Activated naive CD4-positive, alpha-beta T cell treated with anti-CD3 and anti-CD28 coated beads, Interleukin-2, amount 50 U/mL, for 24 hours (primary cell): ENCODE results near the gene HNRNPLL.

Source experiments
- H3K27ac Mint-ChIP-seq: one replicate; pipeline ENCODE4 v1.8.0; 2021; ENCODE audit warnings: mild to moderate bottlenecking, mixed read lengths
- H3K27me3 Mint-ChIP-seq: one replicate; pipeline ENCODE4 v1.8.0; 2021; ENCODE audit warnings: mixed read lengths
- H3K36me3 Mint-ChIP-seq: one replicate; pipeline ENCODE4 v1.8.0; 2021; ENCODE audit warnings: mixed read lengths
- H3K4me1 Mint-ChIP-seq: one replicate; pipeline ENCODE4 v1.8.0; 2021; ENCODE audit warnings: mixed read lengths
- H3K4me3 Mint-ChIP-seq: one replicate; pipeline ENCODE4 v1.8.0; 2021; ENCODE audit warnings: mild to moderate bottlenecking, mixed read lengths
- H3K9me3 Mint-ChIP-seq: one replicate; pipeline ENCODE4 v1.8.0; 2021; ENCODE audit warnings: mixed read lengths

The HNRNPLL gene

GRCh38 chr2:38603402-38604290, 918 bp upstream of the HNRNPLL start:
- Mint-ChIP-seq H3K4me1 (peaks cover 43% of the 10 kb centered on the region), H3K27ac (peak overlapping the region; percentile 90), H3K4me3 (peak overlapping the region; percentile 94), H3K9me3 (no peaks in the 10 kb centered on the region), H3K36me3 (peaks cover 8% of the 10 kb centered on the region), H3K27me3 (no peaks in the 10 kb centered on the region)

- H3K27ac Mint-ChIP-seq, result peak overlapping the region; percentile 87
- H3K9me3 Mint-ChIP-seq, result no peaks in the 10 kb centered on the region
- peak overlapping the region; percentile 93 for H3K4me3 Mint-ChIP-seq
- no peaks in the 10 kb centered on the region for H3K27me3 Mint-ChIP-seq
- H3K36me3 Mint-ChIP-seq, result peaks cover 8% of the 10 kb centered on the region
- H3K4me1 Mint-ChIP-seq, result peaks cover 48% of the 10 kb centered on the region
These were observed 494 bp downstream of the HNRNPLL start for GRCh38 chr2:38602136-38602731.

GRCh38 chr2:38601463-38602135, 1.1 kb downstream of the HNRNPLL start:
- no peaks in the 10 kb centered on the region for H3K9me3 Mint-ChIP-seq
- H3K4me1 Mint-ChIP-seq, result peaks cover 54% of the 10 kb centered on the region
- H3K27me3 Mint-ChIP-seq, result no peaks in the 10 kb centered on the region
- H3K4me3 Mint-ChIP-seq, result peak overlapping the region; percentile 93
- H3K27ac Mint-ChIP-seq, result peak overlapping the region; percentile 87
- H3K36me3 Mint-ChIP-seq, result peaks cover 8% of the 10 kb centered on the region

GRCh38 chr2:38600921-38601455, 1.7 kb downstream of the HNRNPLL start:
- H3K4me3 Mint-ChIP-seq, result peak overlapping the region; percentile 93
- H3K9me3 Mint-ChIP-seq, result no peaks in the 10 kb centered on the region
- H3K4me1 Mint-ChIP-seq, result peaks cover 60% of the 10 kb centered on the region
- H3K27me3 Mint-ChIP-seq, result no peaks in the 10 kb centered on the region
- peak overlapping the region; percentile 74 for H3K27ac Mint-ChIP-seq
- H3K36me3 Mint-ChIP-seq, result peaks cover 9% of the 10 kb centered on the region

- peak overlapping the region; percentile 93 for H3K4me3 Mint-ChIP-seq
- no peaks in the 10 kb centered on the region for H3K27me3 Mint-ChIP-seq
- peak overlapping the region; percentile 74 for H3K27ac Mint-ChIP-seq
- H3K4me1 Mint-ChIP-seq, result peaks cover 67% of the 10 kb centered on the region
- H3K36me3 Mint-ChIP-seq, result peaks cover 10% of the 10 kb centered on the region
- no peaks in the 10 kb centered on the region for H3K9me3 Mint-ChIP-seq
These were observed 2.4 kb downstream of the HNRNPLL start for GRCh38 chr2:38600242-38600891.

GRCh38 chr2:38599706-38600105, 3.0 kb downstream of the HNRNPLL start:
- peaks cover 70% of the 10 kb centered on the region for H3K4me1 Mint-ChIP-seq

GRCh38 chr2:38598991-38599295, 3.8 kb downstream of the HNRNPLL start:
- peaks cover 62% of the 10 kb centered on the region for H3K4me1 Mint-ChIP-seq
- H3K27ac Mint-ChIP-seq, result peak overlapping the region; percentile 84
- H3K36me3 Mint-ChIP-seq, result peaks cover 10% of the 10 kb centered on the region
- H3K9me3 Mint-ChIP-seq, result no peaks in the 10 kb centered on the region
- H3K4me3 Mint-ChIP-seq, result peak overlapping the region; percentile 93
- no peaks in the 10 kb centered on the region for H3K27me3 Mint-ChIP-seq

More at GRCh38 chr2:38599706-38600105, 3.0 kb downstream of the HNRNPLL start:
- peak overlapping the region; percentile 93 for H3K4me3 Mint-ChIP-seq
- H3K9me3 Mint-ChIP-seq, result no peaks in the 10 kb centered on the region
- H3K27me3 Mint-ChIP-seq, result no peaks in the 10 kb centered on the region
- peak overlapping the region; percentile 82 for H3K27ac Mint-ChIP-seq
- peaks cover 10% of the 10 kb centered on the region for H3K36me3 Mint-ChIP-seq

GRCh38 chr2:38598200-38598990, 4.3 kb downstream of the HNRNPLL start:
- Mint-ChIP-seq H3K4me1 (peaks cover 58% of the 10 kb centered on the region), H3K36me3 (peaks cover 10% of the 10 kb centered on the region), H3K27me3 (no peaks in the 10 kb centered on the region)

GRCh38 chr2:38597115-38597514, 5.6 kb downstream of the HNRNPLL start:
- H3K9me3 Mint-ChIP-seq, result no peaks in the 10 kb centered on the region
- H3K36me3 Mint-ChIP-seq, result peaks cover 14% of the 10 kb centered on the region
- H3K4me3 Mint-ChIP-seq, result peak overlapping the region; percentile 16
- no peak overlapping the region for H3K27ac Mint-ChIP-seq
- H3K27me3 Mint-ChIP-seq, result no peaks in the 10 kb centered on the region
- peaks cover 68% of the 10 kb centered on the region for H3K4me1 Mint-ChIP-seq

More at GRCh38 chr2:38598200-38598990, 4.3 kb downstream of the HNRNPLL start:
- peak overlapping the region; percentile 93 for H3K4me3 Mint-ChIP-seq
- no peaks in the 10 kb centered on the region for H3K9me3 Mint-ChIP-seq
- H3K27ac Mint-ChIP-seq, result peak overlapping the region; percentile 84

GRCh38 chr2:38596229-38596628, 6.5 kb downstream of the HNRNPLL start:
- Mint-ChIP-seq H3K36me3 (peaks cover 14% of the 10 kb centered on the region), H3K27me3 (no peaks in the 10 kb centered on the region), H3K27ac (peak overlapping the region; percentile 73), H3K4me3 (peak overlapping the region; percentile 12), H3K4me1 (peaks cover 69% of the 10 kb centered on the region), H3K9me3 (no peaks in the 10 kb centered on the region)

GRCh38 chr2:38592951-38593350, 9.8 kb downstream of the HNRNPLL start:
- H3K9me3 Mint-ChIP-seq, result no peaks in the 10 kb centered on the region
- H3K4me3 Mint-ChIP-seq, result no peak overlapping the region
- H3K4me1 Mint-ChIP-seq, result peaks cover 57% of the 10 kb centered on the region
- H3K27me3 Mint-ChIP-seq, result no peaks in the 10 kb centered on the region
- H3K27ac Mint-ChIP-seq, result peak overlapping the region; percentile 33
- peaks cover 12% of the 10 kb centered on the region for H3K36me3 Mint-ChIP-seq

- Mint-ChIP-seq H3K36me3 (peaks cover 15% of the 10 kb centered on the region), H3K4me3 (no peak overlapping the region), H3K4me1 (peaks cover 54% of the 10 kb centered on the region), H3K27ac (no peak overlapping the region), H3K9me3 (no peaks in the 10 kb centered on the region), H3K27me3 (no peaks in the 10 kb centered on the region)
These were observed 11.6 kb downstream of the HNRNPLL start for GRCh38 chr2:38591152-38591551.

- peaks cover 12% of the 10 kb centered on the region for H3K36me3 Mint-ChIP-seq
These were observed 12.7 kb downstream of the HNRNPLL start for GRCh38 chr2:38590053-38590452.

GRCh38 chr2:38586931-38587330, 15.8 kb downstream of the HNRNPLL start:
- Mint-ChIP-seq H3K9me3 (no peaks in the 10 kb centered on the region), H3K4me1 (peaks cover 31% of the 10 kb centered on the region), H3K4me3 (no peak overlapping the region), H3K27ac (no peak overlapping the region), H3K36me3 (peaks cover 9% of the 10 kb centered on the region), H3K27me3 (no peaks in the 10 kb centered on the region)

More at GRCh38 chr2:38590053-38590452, 12.7 kb downstream of the HNRNPLL start:
- no peaks in the 10 kb centered on the region for H3K9me3 Mint-ChIP-seq
- no peak overlapping the region for H3K4me3 Mint-ChIP-seq
- no peaks in the 10 kb centered on the region for H3K27me3 Mint-ChIP-seq
- H3K4me1 Mint-ChIP-seq, result peaks cover 43% of the 10 kb centered on the region
- no peak overlapping the region for H3K27ac Mint-ChIP-seq
